Upper lobe of left lung (tissue), 6 donors: ENCODE data around the gene CFHR5. TPM values are rescaled to one million over a fixed set of nuclear protein-coding genes. Genes with fewer than 3 reads are reported as not detected.
"Not testable (repeated sequence)": the region's sequence is repeated elsewhere in the genome, so short reads cannot be mapped to it uniquely, and the experiment has no call there.

Experiments
- ATAC-seq, 2 donors: fragments of 200-7000 bp; cut with Tn5 transposase; one replicate each; pipeline ENCODE4 v1.9.1; 2022; ENCODE audit warnings: mild to moderate bottlenecking in 2 of 2, moderate library complexity in 2 of 2; ENCODE audit not compliant: low FRiP score in 2 of 2
- DNase-seq, 2 donors: peaks; one replicate each; pipeline ENCODE4 v3.0.0-alpha.2; 2019 to 2020
- H3K27ac ChIP-seq, 4 donors: fragments of 200-600 bp; sonication (generic); one replicate each; pipeline ENCODE4 v1.5.1; 2016 to 2019
- H3K27me3 ChIP-seq, 4 donors: fragments of 200-600 bp; sonication (generic); one replicate each; pipeline ENCODE4 v1.5.1; 2017 to 2019
- H3K36me3 ChIP-seq, 4 donors: fragments of 200-600 bp; sonication (generic); one replicate each; pipeline ENCODE4 v1.5.1; 2016 to 2019
- H3K4me1 ChIP-seq, 4 donors: fragments of 200-600 bp; sonication (generic); one replicate each; pipeline ENCODE4 v1.5.1; 2018 to 2019
- H3K4me3 ChIP-seq, 4 donors: fragments of 200-600 bp; sonication (generic); one replicate each; pipeline ENCODE4 v1.5.1; 2017 to 2019; ENCODE audit warnings: mild to moderate bottlenecking in 2 of 4, moderate library complexity in 1 of 4
- H3K9me3 ChIP-seq, 4 donors: fragments of 200-600 bp; sonication (generic); one replicate each; pipeline ENCODE4 v1.5.1; 2018 to 2019
- CTCF ChIP-seq, 6 experiments: fragments of 450-650 bp in 4 of 6; fragments of 200-600 bp in 2 of 6; sonication (generic) in 2 of 6; IDR thresholded peaks; one replicate each; pipeline ENCODE4 v1.5.1; 2016 to 2019; ENCODE audit warnings: antibody characterized with exemption in 6 of 6
- EP300 ChIP-seq, 4 donors: sonication (generic); formaldehyde crosslinking; IDR thresholded peaks; one replicate each; pipeline ENCODE4 v1.5.1; 2017; ENCODE audit warnings: antibody characterized with exemption in 4 of 4, control low read depth in 2 of 4
- POLR2A ChIP-seq, 4 donors: fragments of 450-650 bp; IDR thresholded peaks; one replicate each; pipeline ENCODE4 v1.5.1; 2016 to 2017; ENCODE audit warnings: antibody characterized with exemption in 4 of 4, mild to moderate bottlenecking in 2 of 4
- POLR2AphosphoS5 ChIP-seq, 2 donors: sonication (generic); formaldehyde crosslinking; IDR thresholded peaks; one replicate each; pipeline ENCODE4 v1.5.1; 2017; ENCODE audit warnings: antibody characterized with exemption in 2 of 2
- WGBS, 2 donors: methylation state at CpG; one replicate each; pipeline ENCODE4 v1.1.5; 2017 to 2018; 5-methylcytosine and 5-hydroxymethylcytosine counted together
- total RNA-seq, 6 donors: library from RNA; depleted of rRNA in 4 of 6; stranded (reverse); fragments of >200 nt in 4 of 6; gene quantifications; one replicate each; pipeline versions ENCODE4 v1.1.0 to v1.2.1, GENCODE V29; 2016 to 2021
- donor health status: DM: no; HTN: no; CAD: no; lungs with moderate emphysema.
- donor health status: DM: no; HTN: yes; CAD: no; lungs with severe emphysema.

The CFHR5 gene
- total RNA-seq, result not detected

DNA sequence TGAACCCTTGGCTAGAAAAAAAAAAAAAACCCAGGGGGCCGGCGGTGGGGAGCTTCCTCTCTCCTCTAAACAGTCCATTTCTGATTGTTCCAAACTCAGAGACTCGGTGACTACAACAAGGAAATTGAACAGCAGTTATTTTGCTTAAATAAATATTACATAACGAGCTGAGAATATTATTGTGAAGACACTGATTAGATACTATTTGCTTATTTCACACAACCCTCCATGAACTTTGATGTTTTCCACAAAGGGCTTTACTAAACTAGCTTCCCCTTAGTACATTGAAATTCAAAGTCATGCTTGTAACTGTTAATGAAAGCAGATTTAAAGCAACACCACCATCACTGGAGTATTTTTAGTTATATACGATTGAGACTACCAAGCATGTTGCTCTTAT lies at the start of gene CFHR5:
Gene CFHR5, plus strand, starts transcription at position 279 of the 400 bp plus-strand sequence. Its CDS starts 109 bp downstream, at position 388.
- no peaks in the 10 kb centered on the region for H3K36me3 ChIP-seq
- no peaks in the 10 kb centered on the region for H3K27me3 ChIP-seq
- 32 to 44% methylated on average over 5 of the region's 5 CpGs for WGBS, 2 donors
- H3K9me3 ChIP-seq, result no peaks in the 10 kb centered on the region
- no peak for ATAC-seq
- no peaks in the 10 kb centered on the region for H3K4me1 ChIP-seq
- H3K4me3 ChIP-seq, result no peak within 1 kb of the TSS
- no peak within 1 kb of the TSS for H3K27ac ChIP-seq
- DNase-seq, result no peak
- no peak for TF ChIP-seq POLR2AphosphoS5 (IDR thresholded peaks at IDR 0.05)
- no peak for TF ChIP-seq CTCF (IDR thresholded peaks at IDR 0.05)
- no peak for TF ChIP-seq EP300 (IDR thresholded peaks at IDR 0.05)
- TF ChIP-seq POLR2A (IDR thresholded peaks at IDR 0.05), result no peak

DNA sequence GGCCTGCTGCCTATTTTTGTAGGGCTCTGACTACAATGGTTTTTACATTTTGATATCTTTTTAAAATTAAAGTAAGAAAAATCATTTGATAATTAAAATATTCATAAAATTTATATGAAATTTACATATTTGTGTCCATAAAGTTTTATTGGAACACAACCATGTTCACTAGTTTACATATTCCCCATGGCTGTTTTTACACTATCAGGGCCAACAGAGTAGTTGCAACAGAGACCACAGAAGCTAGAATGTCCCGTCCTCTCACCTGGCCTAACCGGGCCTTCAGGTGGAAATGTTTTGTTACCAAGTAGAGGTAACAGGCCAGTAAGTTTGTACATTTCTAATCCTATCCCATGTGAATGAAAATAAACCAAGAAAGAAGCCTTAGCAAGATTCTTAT lies 44.5 kb upstream of the CFHR5 start:
- not testable (repeated sequence) for H3K27me3 ChIP-seq, DNase-seq, H3K4me1 ChIP-seq, H3K27ac ChIP-seq, H3K9me3 ChIP-seq, ATAC-seq, H3K36me3 ChIP-seq, H3K4me3 ChIP-seq
- WGBS, 2 donors, result 87 to 92% methylated on average over 2 of the region's 2 CpGs

GRCh38 chr1:196933531-196934189 lies 43.7 kb upstream of the CFHR5 start:
- DNase-seq, result peak in 1 of 2 donors; percentile 76
- WGBS, 2 donors, result 89 to 95% methylated on average over 15 to 22 of the region's 32 CpGs
- peak in 1 of 2 donors; percentile 43 for ATAC-seq

GRCh38 chr1:196941474-196941873 lies 35.9 kb upstream of the CFHR5 start:
- peak; percentile 1 to 28 for DNase-seq
- not testable (repeated sequence) for H3K9me3 ChIP-seq

More at GRCh38 chr1:196933531-196934189, 43.7 kb upstream of the CFHR5 start:
- H3K4me1 ChIP-seq, result no peaks in the 10 kb centered on the region
- H3K27me3 ChIP-seq, result no peaks in the 10 kb centered on the region
- no peak overlapping the region for H3K4me3 ChIP-seq
- no peaks in the 10 kb centered on the region for H3K36me3 ChIP-seq
- TF ChIP-seq POLR2A (IDR thresholded peaks at IDR 0.05) (no peak), POLR2AphosphoS5 (IDR thresholded peaks at IDR 0.05) (no peak)
- H3K27ac ChIP-seq, result no peak overlapping the region
- H3K9me3 ChIP-seq, result peaks cover 0 to 4% (median 0%) of the 10 kb centered on the region in 4 donors

DNA sequence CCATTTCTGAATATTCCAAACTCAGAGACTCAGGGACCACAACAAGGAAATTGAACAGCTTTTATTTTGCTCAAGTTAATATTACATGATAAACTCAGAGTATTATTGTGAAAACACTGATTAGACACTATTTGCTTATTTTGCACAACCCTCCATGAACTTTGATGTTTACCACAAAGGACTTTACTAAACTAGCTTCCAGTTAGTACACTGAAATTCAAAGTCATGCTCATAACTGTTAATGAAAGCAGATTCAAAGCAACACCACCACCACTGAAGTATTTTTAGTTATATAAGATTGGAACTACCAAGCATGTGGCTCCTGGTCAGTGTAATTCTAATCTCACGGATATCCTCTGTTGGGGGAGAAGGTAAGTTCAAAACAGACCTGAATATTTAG lies 33.8 kb upstream of the CFHR5 start, which contains the start of gene CFHR2:
Gene CFHR2, plus strand, starts transcription at position 171 of the 400 bp plus-strand sequence. Its CDS starts 143 bp downstream, at position 314.
- not testable (repeated sequence) for H3K4me1 ChIP-seq, H3K4me3 ChIP-seq, DNase-seq, H3K27me3 ChIP-seq, H3K27ac ChIP-seq, H3K36me3 ChIP-seq, H3K9me3 ChIP-seq, ATAC-seq
- WGBS, 2 donors, result no CpG with 5 or more reads among the region's 1 CpG

More at GRCh38 chr1:196941474-196941873, 35.9 kb upstream of the CFHR5 start:
- not testable (repeated sequence) for H3K27ac ChIP-seq, H3K4me1 ChIP-seq, H3K27me3 ChIP-seq, ATAC-seq, H3K4me3 ChIP-seq, H3K36me3 ChIP-seq
- 66% methylated on average over 6 of the region's 6 CpGs; no CpG with 5 or more reads in 1 of the 2 donors for WGBS, 2 donors

GRCh38 chr1:196951711-196952394 lies 25.5 kb upstream of the CFHR5 start:
- ATAC-seq (no peak), DNase-seq (no peak)
- no peaks in the 10 kb centered on the region for H3K36me3 ChIP-seq
- H3K4me1 ChIP-seq, result no peaks in the 10 kb centered on the region
- 61 to 72% methylated on average over 2 of the region's 2 CpGs for WGBS, 2 donors
- no peak for TF ChIP-seq POLR2A (IDR thresholded peaks at IDR 0.05)
- no peak for TF ChIP-seq POLR2AphosphoS5 (IDR thresholded peaks at IDR 0.05)
- no peak for TF ChIP-seq EP300 (IDR thresholded peaks at IDR 0.05)
- no peak for TF ChIP-seq CTCF (IDR thresholded peaks at IDR 0.05)
- H3K9me3 ChIP-seq, result no peaks in the 10 kb centered on the region
- H3K27me3 ChIP-seq, result no peaks in the 10 kb centered on the region
- no peak overlapping the region for H3K4me3 ChIP-seq
- H3K27ac ChIP-seq, result no peak overlapping the region
